Astrocyte of the spinal cord (primary cell): ENCODE measurements around the gene FANK1.
A peak's percentile ranks its signal among the peaks of the same experiment; 100 is the strongest.

Source experiments
- DNase-seq: peaks from one replicate; pipeline ENCODE4 v3.0.0; 2011; ENCODE audit warnings: low read depth, low spot score
- H3K4me3 ChIP-seq: 2 replicates; pipeline ENCODE4 v1.5.1; 2011; ENCODE audit warnings: low read depth, mild to moderate bottlenecking, low read length, moderate library complexity
- in situ Hi-C: cut with HindIII; loops from 2 replicates; pipeline ENCODE4 v1.10.0; 2017; ENCODE audit warnings: low sequenced_read_pairs
- TF ChIP-seq, protein P1 (sequence below): IDR thresholded peaks from 2 replicates; pipeline ENCODE4 v1.5.1; 2012; ENCODE audit warnings: low read depth, mild to moderate bottlenecking, low read length, inconsistent platforms

Gene FANK1

GRCh38 chr10:125852487-125852886 lies 43.9 kb upstream of the FANK1 start:
- in situ Hi-C loops, result no loop called here
- no peak overlapping the region for H3K4me3 ChIP-seq
- TF ChIP-seq, protein P1, sequence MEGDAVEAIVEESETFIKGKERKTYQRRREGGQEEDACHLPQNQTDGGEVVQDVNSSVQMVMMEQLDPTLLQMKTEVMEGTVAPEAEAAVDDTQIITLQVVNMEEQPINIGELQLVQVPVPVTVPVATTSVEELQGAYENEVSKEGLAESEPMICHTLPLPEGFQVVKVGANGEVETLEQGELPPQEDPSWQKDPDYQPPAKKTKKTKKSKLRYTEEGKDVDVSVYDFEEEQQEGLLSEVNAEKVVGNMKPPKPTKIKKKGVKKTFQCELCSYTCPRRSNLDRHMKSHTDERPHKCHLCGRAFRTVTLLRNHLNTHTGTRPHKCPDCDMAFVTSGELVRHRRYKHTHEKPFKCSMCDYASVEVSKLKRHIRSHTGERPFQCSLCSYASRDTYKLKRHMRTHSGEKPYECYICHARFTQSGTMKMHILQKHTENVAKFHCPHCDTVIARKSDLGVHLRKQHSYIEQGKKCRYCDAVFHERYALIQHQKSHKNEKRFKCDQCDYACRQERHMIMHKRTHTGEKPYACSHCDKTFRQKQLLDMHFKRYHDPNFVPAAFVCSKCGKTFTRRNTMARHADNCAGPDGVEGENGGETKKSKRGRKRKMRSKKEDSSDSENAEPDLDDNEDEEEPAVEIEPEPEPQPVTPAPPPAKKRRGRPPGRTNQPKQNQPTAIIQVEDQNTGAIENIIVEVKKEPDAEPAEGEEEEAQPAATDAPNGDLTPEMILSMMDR, result no peak
- DNase-seq, result no peak

GRCh38 chr10:125857185-125857760 lies 39.1 kb upstream of the FANK1 start:
- TF ChIP-seq, protein P1, result no peak
- in situ Hi-C loops, result no loop called here
- H3K4me3 ChIP-seq, result no peak overlapping the region
- DNase-seq, result no peak

DNA sequence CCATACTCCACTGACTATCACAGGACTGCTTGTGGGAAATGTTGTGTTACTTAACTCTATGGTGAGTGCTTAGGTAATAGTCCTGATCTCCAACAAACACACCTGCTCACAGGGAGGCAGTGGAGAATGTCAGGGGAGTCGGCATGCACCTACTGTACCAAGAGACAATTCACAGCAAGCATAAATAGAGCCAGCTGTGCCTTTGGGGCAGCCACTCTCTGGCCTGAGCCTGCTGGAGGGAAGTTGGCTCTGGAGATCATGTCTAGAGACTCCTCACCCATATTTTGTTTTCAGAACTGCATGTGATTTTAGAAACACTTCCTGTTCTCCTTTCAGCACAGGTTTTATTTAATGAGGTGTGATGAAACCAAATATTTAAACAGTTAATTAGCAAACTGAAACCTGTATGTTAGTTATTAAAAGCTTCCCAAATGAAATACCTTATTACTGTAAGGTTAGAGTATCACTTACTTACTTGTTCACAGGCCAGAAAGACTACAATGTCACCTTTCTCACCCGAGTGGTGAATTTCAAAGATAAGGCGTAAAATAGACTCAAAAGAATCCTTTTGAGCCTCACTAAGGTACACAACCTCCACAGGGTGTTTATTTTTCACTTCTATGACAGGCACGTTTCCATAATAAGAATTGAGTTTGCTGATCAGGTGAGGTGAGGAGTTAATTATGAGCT lies 37.1 kb upstream of the FANK1 start:
- H3K4me3 ChIP-seq, result no peak overlapping the region
- no peak for DNase-seq
- TF ChIP-seq, protein P1, result no peak
- in situ Hi-C loops, result no loop called here

DNA sequence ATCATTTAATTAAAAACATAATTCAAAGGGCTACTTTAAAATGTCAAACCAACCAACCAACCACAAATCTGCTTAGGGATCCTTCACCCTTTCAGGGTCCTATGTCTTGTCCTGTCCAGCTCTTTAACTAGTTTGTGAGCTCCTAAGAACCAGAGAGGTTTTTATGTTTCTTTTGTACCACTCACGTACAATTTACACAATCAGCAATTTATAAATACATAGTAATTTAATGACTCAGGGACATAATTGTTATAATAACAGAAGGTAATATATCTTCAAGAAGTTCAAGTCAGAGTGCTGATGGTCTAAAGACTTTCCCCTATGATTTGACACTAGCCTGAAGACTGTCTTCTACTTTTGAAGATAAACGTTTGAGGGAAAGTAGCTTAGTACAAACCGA lies 31.2 kb upstream of the FANK1 start:
- H3K4me3 ChIP-seq, result no peak overlapping the region
- DNase-seq, result no peak
- TF ChIP-seq, protein P1, result no peak
- in situ Hi-C loops, result no loop called here

- no peak overlapping the region for H3K4me3 ChIP-seq
- TF ChIP-seq, protein P1, result no peak
Observed at GRCh38 chr10:125866421-125867029, 29.8 kb upstream of the FANK1 start.

GRCh38 chr10:125868372-125868975 lies 27.9 kb upstream of the FANK1 start:
- DNase-seq, result peak; percentile 64
- no peak overlapping the region for H3K4me3 ChIP-seq
- in situ Hi-C loops, result no loop called here
- TF ChIP-seq, protein P1, result peak; percentile 88

More at GRCh38 chr10:125866421-125867029, 29.8 kb upstream of the FANK1 start:
- in situ Hi-C loops, result no loop called here
- DNase-seq, result no peak
